B cell (primary cell): Measurements from ENCODE around the gene IFT122. TPM values are rescaled to one million over a fixed set of nuclear protein-coding genes. Genes with fewer than 3 reads are reported as not detected.

Experiments used
- ATAC-seq: fragments of 200-7000 bp; cut with Tn5 transposase; one replicate; pipeline ENCODE4 v1.10.0; 2021; ENCODE audit warnings: low read depth, mild to moderate bottlenecking, moderate number of reproducible peaks, moderate library complexity
- CTCF ChIA-PET: fragments of 350-600 bp; sonication (Branson Sonifier 250); formaldehyde crosslinking; loops from one replicate; lab custom pipeline; 2021; ENCODE audit warnings: antibody characterized with exemption, inconsistent platforms; lab: Charles Lee
- POLR2A ChIA-PET: fragments of 350-600 bp; sonication (Branson Sonifier 250); formaldehyde crosslinking; loops from one replicate; lab custom pipeline; 2021; ENCODE audit warnings: antibody characterized with exemption; lab: Charles Lee
- DNase-seq: peaks from one replicate; pipeline ENCODE4 v3.0.0; 2013
- H2AFZ ChIP-seq: 2 replicates; pipeline ENCODE4 v1.6.1; 2012; ENCODE audit warnings: mild to moderate bottlenecking, low read depth, low read length; ENCODE audit not compliant: insufficient read depth, poor library complexity, severe bottlenecking
- H3K27ac ChIP-seq, 2 donors: 1 replicate in 1 of 2; 2 replicates in 1 of 2; pipeline ENCODE4 v1.5.1; 2012 to 2013; ENCODE audit warnings: low read length in 2 of 2, mild to moderate bottlenecking in 2 of 2, moderate library complexity in 1 of 2
- H3K27me3 ChIP-seq, 4 experiments: fragments of 200-600 bp in 1 of 4; sonication (generic) in 1 of 4; replicated peaks in 1 of 4; 1 replicate in 2 of 4; 2 replicates in 2 of 4; pipeline versions ENCODE4 v1.6.1 to v1.7.0; 2013 to 2016; ENCODE audit warnings: low read length in 3 of 4, mild to moderate bottlenecking in 2 of 4, mixed read lengths in 1 of 4, moderate library complexity in 1 of 4; ENCODE audit not compliant: insufficient read depth in 4 of 4, control insufficient read depth in 3 of 4; ENCODE audit errors: control extremely low read depth in 1 of 4
- H3K36me3 ChIP-seq, 2 experiments: replicated peaks in 1 of 2; 1 replicate in 1 of 2; 2 replicates in 1 of 2; pipeline versions ENCODE4 v1.6.1 to v1.7.1; 2013; ENCODE audit warnings: low read length in 1 of 2; ENCODE audit not compliant: insufficient read depth in 2 of 2, control insufficient read depth in 1 of 2; ENCODE audit errors: control extremely low read depth in 1 of 2, extremely low read depth in 1 of 2
- H3K4me1 ChIP-seq, 2 donors: fragments of 200-600 bp in 1 of 2; sonication (generic) in 1 of 2; 1 replicate in 1 of 2; 2 replicates in 1 of 2; pipeline versions ENCODE4 v1.5.1 to v1.6.1; 2013 to 2017; ENCODE audit warnings: low read length in 2 of 2; ENCODE audit not compliant: control insufficient read depth in 2 of 2, insufficient read depth in 2 of 2
- H3K4me2 ChIP-seq: replicated peaks from 2 replicates; pipeline ENCODE3; 2012; ENCODE audit warnings: mild to moderate bottlenecking, low read depth, low read length; ENCODE audit not compliant: poor library complexity, severe bottlenecking
- H3K4me3 ChIP-seq, 5 experiments: fragments of 200-600 bp in 1 of 5; sonication (generic) in 1 of 5; 1 replicate in 3 of 5; 2 replicates in 2 of 5; pipeline versions ENCODE4 v1.5.1 to v1.7.0; 2011 to 2016; ENCODE audit warnings: low read length in 4 of 5, mild to moderate bottlenecking in 4 of 5, low read depth in 2 of 5, control low read depth in 1 of 5, moderate library complexity in 1 of 5; ENCODE audit not compliant: insufficient read depth in 1 of 5; ENCODE audit errors: control extremely low read depth in 1 of 5, extremely low read depth in 1 of 5
- H3K79me2 ChIP-seq: fragments of 200-600 bp; sonication (generic); one replicate; pipeline ENCODE4 v1.6.0; 2016; ENCODE audit warnings: low read length; ENCODE audit not compliant: control insufficient read depth, insufficient read depth
- H3K9ac ChIP-seq: fragments of 200-600 bp; sonication (generic); 2 replicates; pipeline ENCODE4 v1.6.1; 2017; ENCODE audit warnings: mild to moderate bottlenecking, low read length, moderate library complexity
- H3K9me3 ChIP-seq, 3 donors: one replicate each; pipeline versions ENCODE4 v1.6.1 to v1.7.1; 2013; ENCODE audit warnings: low read length in 2 of 3; ENCODE audit not compliant: control insufficient read depth in 2 of 3, insufficient read depth in 1 of 3; ENCODE audit errors: control extremely low read depth in 1 of 3
- H4K20me1 ChIP-seq: 2 replicates; pipeline ENCODE4 v1.6.0; 2012; ENCODE audit warnings: mild to moderate bottlenecking, low read length; ENCODE audit not compliant: insufficient read depth, control insufficient read depth, poor library complexity, severe bottlenecking
- H3K27ac Mint-ChIP-seq: one replicate; pipeline ENCODE4 v1.8.0; 2021; ENCODE audit warnings: mixed read lengths
- H3K27me3 Mint-ChIP-seq: one replicate; pipeline ENCODE4 v1.8.0; 2021; ENCODE audit warnings: mixed read lengths
- H3K4me1 Mint-ChIP-seq: one replicate; pipeline ENCODE4 v1.8.0; 2021; ENCODE audit warnings: mixed read lengths
- H3K4me3 Mint-ChIP-seq: one replicate; pipeline ENCODE4 v1.8.0; 2021; ENCODE audit warnings: mixed read lengths
- H3K9me3 Mint-ChIP-seq: one replicate; pipeline ENCODE4 v1.8.0; 2022; ENCODE audit warnings: mixed read lengths; ENCODE audit not compliant: insufficient read depth
- CTCF ChIP-seq: fragments of 200-600 bp; IDR thresholded peaks from one replicate; pipeline ENCODE4 v1.8.0; 2022; ENCODE audit warnings: antibody characterized with exemption, mild to moderate bottlenecking
- EZH2 ChIP-seq: IDR thresholded peaks from 2 replicates; pipeline ENCODE4 v1.6.1; 2012; ENCODE audit warnings: borderline replicate concordance, low read depth, mild to moderate bottlenecking, moderate library complexity, low read length; ENCODE audit not compliant: insufficient read depth, poor library complexity, severe bottlenecking
- WGBS: methylation state at CpG from one replicate; pipeline ENCODE4 v1.1.5; 2013; ENCODE audit warnings: missing lambda C conversion rate; ENCODE audit not compliant: insufficient coverage; 5-methylcytosine and 5-hydroxymethylcytosine counted together
- intact Hi-C: fragments of 100-400 bp; cut with micrococcal nuclease; formaldehyde crosslinking; loops from one replicate; pipeline ENCODE4 v1.10.0; 2022
- polyA plus RNA-seq: library from polyadenylated mRNA; depleted of rRNA; stranded (reverse); fragments of >200 nt; gene quantifications from 2 replicates; pipeline ENCODE4 v1.2.3, GENCODE V29; 2012
- total RNA-seq, 2 donors: library from RNA; stranded (reverse); fragments of 120-200 nt in 1 of 2; gene quantifications; 1 replicate in 1 of 2; 2 replicates in 1 of 2; pipeline versions ENCODE4 v1.2.3 to v1.2.4, GENCODE V29; 2013 to 2022

Gene IFT122
- total and polyA plus RNA-seq, 2 donors (not counting 1 experiment from before 2014, with no cell fraction given): 14.0 to 34.3 TPM

DNA sequence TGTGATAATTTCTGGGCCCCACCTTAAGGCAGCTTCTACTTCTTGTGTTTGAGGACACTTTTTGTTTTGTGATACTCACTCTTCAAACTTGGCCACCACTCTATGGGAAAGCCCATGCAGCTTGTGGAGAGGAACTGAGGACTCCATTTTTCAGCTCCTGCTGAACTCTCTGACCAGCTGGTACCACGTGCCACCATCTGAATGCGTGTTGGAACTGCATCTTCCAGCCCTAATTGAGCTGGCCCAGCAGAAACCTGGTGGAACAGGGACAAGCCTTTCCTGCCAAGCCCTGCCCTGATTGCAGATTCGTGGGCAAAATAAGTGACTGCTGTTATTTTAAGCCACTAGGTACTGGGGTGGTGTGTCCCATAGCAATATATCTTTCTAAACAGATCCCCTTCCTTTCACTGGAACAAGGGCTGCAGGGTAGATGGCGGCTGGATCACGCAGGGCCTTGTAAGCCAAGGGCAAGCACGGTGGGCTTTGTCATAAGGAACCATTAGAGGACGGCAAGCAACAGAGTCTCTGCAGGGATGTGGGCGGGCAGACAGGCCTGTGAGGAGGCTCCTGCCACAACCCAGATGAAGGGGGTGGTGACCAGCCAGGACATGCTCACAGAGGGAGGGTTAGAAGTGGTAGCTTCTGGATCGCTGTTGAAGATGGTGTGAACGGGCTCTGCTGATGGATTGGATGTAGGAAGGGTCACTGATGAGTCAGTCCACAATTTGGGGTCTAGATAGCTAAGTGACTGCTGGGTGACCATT is 112.4 kb downstream of the IFT122 start:
- no peak overlapping the region for H3K27ac ChIP-seq
- WGBS: 87% methylated on average over 10 of the region's 10 CpGs

More for the DNA sequence above, 112.4 kb downstream of the IFT122 start:
- Mint-ChIP-seq H3K9me3 (no peaks in the 10 kb centered on the region), H3K27ac (no peak overlapping the region), H3K4me1 (peaks cover 8% of the 10 kb centered on the region), H3K4me3 (no peak overlapping the region), H3K27me3 (peaks cover 13% of the 10 kb centered on the region)
- Histone ChIP-seq H3K36me3 (no peaks in the 10 kb centered on the region), H3K79me2 (no peaks in the 10 kb centered on the region), H3K9ac (no peak overlapping the region), H3K4me2 (no peak overlapping the region), H3K4me1 (no peaks in the 10 kb centered on the region), H2AFZ (no peak overlapping the region), H3K27me3 (peaks cover 0 to 22% (median 2%) of the 10 kb centered on the region in 4 experiments), H3K4me3 (no peak overlapping the region), H4K20me1 (no peaks in the 10 kb centered on the region), H3K9me3 (no peaks in the 10 kb centered on the region)
- no peak for DNase-seq
- no peak for TF ChIP-seq EZH2
- TF ChIP-seq CTCF: no peak
- intact Hi-C loops: no loop called here
- ChIA-PET POLR2A (no interaction called here), CTCF (interaction anchor here (1.3 kb wide), 1 partner anchor 62 kb away, joined by 4 read pairs; no protein-coding TSS in a partner anchor)
- no peak for ATAC-seq
